NCI-H2196 treated with DMSO at 0.1 percent for 48 hours (cell line): ENCODE data around the gene PSMG1.

Experiments used
- DNase-seq: peaks from one replicate; lab custom pipeline; 2025; ENCODE audit not compliant: unreplicated experiment; lab: John Stamatoyannopoulos, UW

The PSMG1 gene

GRCh38 chr21:39189857-39190604 lies 6.8 kb upstream of the PSMG1 start:
- no peak for DNase-seq

DNA sequence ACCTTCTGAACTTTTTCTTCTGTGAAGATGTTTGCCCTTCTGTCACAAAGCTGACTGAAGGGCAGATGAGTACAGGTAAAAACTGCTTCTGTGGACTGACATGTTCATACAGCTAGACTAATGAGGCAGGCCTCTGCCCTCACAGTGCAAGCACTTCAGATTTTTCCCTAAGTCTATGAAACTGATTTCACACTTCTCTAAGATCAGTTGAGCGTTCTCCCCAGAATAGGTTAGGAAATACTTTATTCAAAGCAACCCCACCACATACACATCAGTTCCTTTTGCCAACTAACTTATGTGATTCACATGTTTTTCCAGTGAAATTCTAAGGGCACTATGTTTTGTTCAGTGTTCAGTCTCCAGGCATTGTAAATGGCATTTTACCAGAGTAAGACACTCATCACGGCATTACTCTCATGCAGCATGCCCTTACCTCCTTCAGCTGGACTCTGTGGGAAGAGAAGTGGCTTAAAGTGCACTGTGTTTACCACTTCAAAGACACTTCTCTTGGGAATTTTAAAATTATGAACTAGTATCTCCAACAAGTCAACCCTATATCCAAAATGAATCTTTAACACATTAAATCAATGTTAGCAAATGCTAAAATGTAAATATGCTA lies 5.4 kb upstream of the PSMG1 start:
- no peak for DNase-seq

- DNase-seq: no peak
Observed at GRCh38 chr21:39187141-39187540, 3.9 kb upstream of the PSMG1 start.

DNA sequence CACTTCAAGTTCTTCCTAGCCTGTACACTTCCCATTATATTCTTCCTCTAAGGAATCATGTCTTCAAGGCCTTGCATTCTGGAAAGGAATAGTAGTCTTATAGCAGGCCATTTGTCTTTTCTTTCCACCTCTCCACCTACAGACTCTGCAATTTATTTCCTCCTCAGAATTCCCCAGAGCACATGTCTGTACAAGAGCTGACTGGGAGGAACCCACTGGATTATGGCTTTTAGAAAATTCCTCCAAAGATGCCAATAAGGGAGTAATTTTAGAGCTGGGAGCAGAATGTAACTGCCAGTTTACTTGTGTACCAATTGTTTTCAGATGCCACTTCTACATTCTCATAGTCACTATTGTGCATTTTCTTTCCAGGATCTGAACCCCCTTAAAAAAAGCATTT lies 3.4 kb upstream of the PSMG1 start:
- no peak for DNase-seq

GRCh38 chr21:39185157-39185556 lies 1.9 kb upstream of the PSMG1 start:
- DNase-seq: no peak

- DNase-seq: no peak
Observed at GRCh38 chr21:39184050-39184980, 1.1 kb upstream of the PSMG1 start.

GRCh38 chr21:39182484-39183271 lies 573 bp downstream of the PSMG1 start:
- DNase-seq: no peak

- DNase-seq: no peak
Observed at GRCh38 chr21:39182016-39182415, 1.2 kb downstream of the PSMG1 start.

- DNase-seq: no peak
Observed at GRCh38 chr21:39181205-39181818, 1.9 kb downstream of the PSMG1 start.

- DNase-seq: no peak
Observed at GRCh38 chr21:39180429-39181019, 2.7 kb downstream of the PSMG1 start.

DNA sequence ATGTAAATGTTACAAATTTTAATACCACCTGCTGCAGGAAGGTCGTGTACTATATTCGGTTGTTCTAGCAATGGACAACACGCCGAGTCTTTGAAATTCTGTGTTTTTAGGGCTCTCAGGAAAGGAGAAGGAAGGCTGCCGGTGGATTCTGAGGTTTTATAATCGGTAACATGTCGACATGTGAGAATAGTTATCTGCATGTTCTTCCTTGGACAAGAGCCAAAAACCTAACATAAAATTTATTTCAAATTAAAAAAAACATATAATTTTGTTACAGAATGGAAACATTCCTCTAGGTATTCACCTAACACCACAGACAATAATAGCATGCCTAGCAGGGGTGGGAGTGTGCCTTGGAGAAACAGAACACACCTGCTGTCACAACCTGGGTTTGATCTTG lies 4.8 kb downstream of the PSMG1 start:
- no peak for DNase-seq

DNA sequence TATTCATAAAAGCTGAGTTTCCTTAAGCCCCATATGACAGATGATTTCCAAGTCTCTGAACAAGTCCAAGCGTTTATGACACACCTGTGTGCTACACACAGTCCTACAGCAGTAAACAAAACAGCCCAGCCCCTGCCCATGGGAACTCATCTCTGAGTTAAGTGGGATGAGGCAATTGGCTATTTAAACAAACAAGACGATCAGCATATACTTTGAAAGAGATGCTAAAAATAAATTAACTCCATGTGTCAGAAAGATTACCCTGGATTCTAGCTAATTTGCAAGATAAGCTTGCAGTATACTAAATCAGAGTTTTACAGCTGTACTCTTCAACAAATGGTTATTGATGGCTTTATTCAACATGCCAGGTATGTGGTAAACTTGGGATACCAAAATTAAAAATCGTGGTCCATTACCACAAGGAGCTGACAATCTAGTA lies 7.0 kb downstream of the PSMG1 start:
- DNase-seq: no peak

GRCh38 chr21:39175665-39176064 lies 7.6 kb downstream of the PSMG1 start:
- DNase-seq: no peak

DNA sequence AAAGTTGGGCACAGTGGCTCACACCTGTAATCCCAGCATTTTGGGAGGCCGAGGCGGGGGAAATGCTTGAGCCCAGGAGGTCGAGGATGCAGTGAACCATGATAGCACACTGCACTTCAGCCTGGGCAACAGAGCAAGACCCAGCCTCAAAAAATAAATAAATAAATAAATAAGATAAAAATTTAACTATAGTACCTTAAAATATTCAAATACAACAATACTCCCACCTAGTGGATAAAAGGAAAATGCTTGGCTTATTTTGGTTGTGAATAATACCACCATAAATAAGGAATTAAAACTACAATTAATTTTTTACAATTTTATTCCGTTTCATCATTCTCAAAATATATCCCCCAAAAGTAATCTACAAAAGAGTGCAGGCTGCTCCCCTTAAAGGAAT lies 8.1 kb downstream of the PSMG1 start:
- DNase-seq: no peak

- no peak for DNase-seq
Observed at GRCh38 chr21:39173716-39174680, 9.3 kb downstream of the PSMG1 start.

DNA sequence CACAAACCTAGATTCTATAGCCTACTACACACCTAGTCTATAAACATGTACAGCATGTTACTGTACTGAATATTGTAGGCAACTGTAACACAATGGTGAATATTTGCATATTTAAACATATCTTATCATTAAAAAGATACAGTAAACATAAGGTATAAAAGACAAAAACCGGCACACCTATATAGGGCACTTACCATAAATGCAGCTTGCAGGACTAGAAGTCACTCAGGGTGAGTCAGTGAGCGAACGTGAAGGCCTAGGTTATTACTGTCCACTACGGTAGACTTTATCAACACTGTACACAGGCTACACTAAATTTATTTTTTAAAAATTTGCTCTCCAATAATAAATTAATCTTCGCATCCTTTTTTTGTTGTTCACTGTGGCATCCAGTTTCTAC lies 13.3 kb downstream of the PSMG1 start:
- no peak for DNase-seq

- no peak for DNase-seq
Observed at GRCh38 chr21:39168800-39169199, 14.5 kb downstream of the PSMG1 start.

- DNase-seq: no peak
Observed at GRCh38 chr21:39164523-39164922, 18.7 kb downstream of the PSMG1 start.

DNA sequence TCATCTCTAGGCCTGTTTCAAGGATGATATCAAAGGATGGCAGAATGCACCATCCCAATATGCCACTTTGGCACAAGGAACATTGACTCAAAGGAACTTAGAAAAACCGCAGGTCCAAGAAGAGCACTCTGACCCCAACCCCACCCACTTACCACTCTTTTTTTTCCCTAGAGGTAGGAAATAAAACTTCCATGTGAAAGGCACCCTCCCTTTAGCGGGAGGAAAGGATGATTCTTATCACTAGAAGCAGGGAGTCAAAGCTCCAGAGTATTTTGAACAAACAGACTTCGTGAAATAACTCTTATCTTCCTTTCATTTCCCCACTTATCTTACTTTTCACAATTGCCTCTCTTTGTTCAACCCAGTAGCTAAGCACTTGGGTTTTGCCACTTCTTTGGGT lies 22.2 kb downstream of the PSMG1 start:
- DNase-seq: no peak
